ENCODE results near the gene DHX34. TPM values are rescaled to one million over a fixed set of nuclear protein-coding genes. Genes with fewer than 3 reads are reported as not detected.
"Not testable (repeated sequence)": the region's sequence is repeated elsewhere in the genome, so short reads cannot be mapped to it uniquely, and the experiment has no call there.

DHX34 gene, protein sequence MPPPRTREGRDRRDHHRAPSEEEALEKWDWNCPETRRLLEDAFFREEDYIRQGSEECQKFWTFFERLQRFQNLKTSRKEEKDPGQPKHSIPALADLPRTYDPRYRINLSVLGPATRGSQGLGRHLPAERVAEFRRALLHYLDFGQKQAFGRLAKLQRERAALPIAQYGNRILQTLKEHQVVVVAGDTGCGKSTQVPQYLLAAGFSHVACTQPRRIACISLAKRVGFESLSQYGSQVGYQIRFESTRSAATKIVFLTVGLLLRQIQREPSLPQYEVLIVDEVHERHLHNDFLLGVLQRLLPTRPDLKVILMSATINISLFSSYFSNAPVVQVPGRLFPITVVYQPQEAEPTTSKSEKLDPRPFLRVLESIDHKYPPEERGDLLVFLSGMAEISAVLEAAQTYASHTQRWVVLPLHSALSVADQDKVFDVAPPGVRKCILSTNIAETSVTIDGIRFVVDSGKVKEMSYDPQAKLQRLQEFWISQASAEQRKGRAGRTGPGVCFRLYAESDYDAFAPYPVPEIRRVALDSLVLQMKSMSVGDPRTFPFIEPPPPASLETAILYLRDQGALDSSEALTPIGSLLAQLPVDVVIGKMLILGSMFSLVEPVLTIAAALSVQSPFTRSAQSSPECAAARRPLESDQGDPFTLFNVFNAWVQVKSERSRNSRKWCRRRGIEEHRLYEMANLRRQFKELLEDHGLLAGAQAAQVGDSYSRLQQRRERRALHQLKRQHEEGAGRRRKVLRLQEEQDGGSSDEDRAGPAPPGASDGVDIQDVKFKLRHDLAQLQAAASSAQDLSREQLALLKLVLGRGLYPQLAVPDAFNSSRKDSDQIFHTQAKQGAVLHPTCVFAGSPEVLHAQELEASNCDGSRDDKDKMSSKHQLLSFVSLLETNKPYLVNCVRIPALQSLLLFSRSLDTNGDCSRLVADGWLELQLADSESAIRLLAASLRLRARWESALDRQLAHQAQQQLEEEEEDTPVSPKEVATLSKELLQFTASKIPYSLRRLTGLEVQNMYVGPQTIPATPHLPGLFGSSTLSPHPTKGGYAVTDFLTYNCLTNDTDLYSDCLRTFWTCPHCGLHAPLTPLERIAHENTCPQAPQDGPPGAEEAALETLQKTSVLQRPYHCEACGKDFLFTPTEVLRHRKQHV
- 8.3 and 8.7 TPM in 2 replicates for total RNA-seq (2014; rRNA removed; shearing (Covaris generic))

DNA sequence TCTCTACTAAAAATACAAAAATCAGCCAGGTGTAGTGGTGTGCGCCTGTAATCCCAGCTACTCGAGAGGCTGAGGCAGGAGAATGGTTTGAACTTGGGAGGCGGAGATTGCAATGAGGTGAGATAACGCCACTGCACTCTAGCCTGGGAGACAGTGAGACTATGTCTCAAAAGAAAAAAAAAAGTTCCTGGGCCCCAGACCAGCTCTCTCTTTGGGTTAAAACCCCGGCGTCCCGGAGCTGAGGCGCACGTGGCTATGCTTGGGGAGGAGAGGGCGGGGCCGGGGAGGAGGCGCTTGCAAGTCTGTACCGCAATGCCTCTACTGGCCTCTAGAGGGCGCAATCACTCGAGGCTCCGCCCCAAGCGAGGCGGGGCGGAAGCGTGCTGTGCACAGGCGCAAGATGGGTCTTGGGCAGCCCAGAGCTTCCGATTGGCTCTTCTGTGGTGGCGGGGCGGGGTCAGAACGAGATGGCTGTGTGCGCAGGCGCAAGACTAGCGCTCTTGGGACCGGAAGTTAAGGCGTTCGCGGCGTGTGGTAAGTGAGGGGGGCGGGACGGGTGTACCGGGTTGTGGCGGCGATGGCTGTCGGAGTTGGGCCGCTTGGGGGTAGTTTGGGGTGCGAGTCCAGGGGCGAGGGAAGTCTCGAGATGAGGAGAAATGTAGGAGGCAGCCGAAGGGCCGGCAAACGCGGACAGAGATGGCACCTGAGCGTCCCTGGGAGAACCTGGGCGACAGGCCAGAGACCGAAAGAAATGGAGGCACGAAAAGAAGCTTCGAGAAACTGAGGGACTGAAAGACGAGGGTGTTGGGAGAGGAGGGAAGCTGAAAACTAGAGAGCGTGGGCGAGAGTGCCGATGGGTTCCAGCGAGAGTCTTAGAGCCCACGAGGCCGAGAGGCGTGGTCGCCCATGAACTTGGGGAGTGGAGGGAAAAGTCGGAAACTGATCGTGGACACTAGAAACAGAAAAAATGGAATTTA, at the start of gene DHX34:
Gene DHX34, plus strand, starts transcription at position 497 of the 977 bp plus-strand sequence. CDS start 3,716 bp downstream, outside the sequence.
- peak; percentile 98 for DNase-seq (ENCODE audit: low read depth)

DNA sequence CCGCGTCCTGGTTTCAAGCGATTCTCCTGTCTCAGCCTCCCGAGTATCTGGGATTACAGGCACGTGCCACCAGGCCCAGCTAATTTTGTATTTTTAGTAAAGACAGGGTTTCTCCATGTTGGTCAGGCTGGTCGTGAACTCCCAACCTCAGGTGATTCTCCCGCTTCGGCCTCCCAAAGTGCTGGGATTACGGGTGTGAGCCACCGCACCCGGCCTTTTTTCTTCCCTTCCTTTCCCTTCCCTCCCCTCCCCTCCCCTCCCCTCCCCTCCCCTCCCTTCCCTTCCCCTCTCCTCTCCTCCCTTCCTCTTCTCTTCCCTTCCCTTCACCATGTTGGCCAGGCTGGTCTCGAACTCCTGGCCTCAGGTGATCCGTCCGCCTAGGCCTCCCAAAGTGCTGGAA, 48.2 kb upstream of the DHX34 start:
- not testable (repeated sequence) for DNase-seq (ENCODE audit: low read depth)

DNA sequence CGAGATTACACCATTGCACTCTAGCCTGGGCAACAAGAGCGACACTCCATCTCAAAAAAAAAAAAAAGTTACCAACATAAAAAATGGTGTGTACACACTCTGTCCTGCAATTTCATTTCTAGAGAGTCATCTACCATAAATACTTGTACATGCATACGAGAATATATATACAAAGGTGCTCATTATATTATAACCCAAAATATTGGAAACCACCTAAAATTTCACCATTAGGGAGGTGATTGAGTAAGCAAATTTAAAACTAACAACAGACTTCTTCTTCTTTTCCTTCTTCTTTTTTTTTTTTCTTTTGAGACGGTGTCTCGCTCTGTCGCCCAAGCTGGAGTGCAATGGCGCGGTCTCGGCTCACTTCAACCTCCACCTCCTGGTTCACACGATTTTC, 46.9 kb upstream of the DHX34 start:
- DNase-seq (ENCODE audit: low read depth), result no peak

DNA sequence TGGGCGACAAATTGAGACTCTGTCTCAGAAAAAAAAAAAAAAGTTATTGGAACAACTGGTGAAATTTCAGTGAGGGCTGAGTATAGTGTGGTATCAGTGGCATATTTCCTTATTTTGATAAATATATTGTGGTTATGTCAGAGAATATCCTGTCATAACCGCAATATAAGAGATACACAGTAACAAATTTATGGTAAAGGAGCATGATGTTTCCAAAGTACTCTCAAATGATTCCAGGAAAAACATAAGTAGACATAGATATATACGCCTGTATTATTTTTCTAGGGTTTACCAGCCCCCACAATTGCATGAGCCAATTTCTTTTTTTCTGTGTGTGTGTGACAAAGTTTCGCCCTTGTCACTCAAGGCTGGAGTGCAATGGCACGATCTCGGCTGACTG, 45.1 kb upstream of the DHX34 start:
- DNase-seq (ENCODE audit: low read depth), result no peak

DNA sequence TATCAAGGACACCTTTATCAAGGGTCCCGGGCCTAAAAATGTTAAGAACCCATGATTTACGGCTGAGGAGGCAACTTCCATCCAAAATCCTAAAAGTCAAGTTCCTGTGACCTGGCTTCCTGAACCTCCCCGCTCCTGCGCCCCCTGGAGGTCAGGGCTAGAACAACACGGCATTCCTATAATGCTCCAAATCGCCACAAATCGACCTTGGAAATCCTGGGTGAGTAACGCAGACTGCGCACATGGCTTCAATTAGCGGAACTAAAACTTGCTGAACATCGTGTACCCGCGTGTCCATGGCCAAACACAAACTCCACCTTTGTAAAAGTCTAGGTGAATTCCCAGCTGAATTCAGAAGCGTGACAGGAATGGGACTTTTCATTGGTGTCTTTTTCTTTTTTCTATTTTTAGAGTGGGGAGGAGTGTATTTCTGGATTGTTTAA, 43.8 kb upstream of the DHX34 start:
- peak; percentile 88 for DNase-seq (ENCODE audit: low read depth)

DNA sequence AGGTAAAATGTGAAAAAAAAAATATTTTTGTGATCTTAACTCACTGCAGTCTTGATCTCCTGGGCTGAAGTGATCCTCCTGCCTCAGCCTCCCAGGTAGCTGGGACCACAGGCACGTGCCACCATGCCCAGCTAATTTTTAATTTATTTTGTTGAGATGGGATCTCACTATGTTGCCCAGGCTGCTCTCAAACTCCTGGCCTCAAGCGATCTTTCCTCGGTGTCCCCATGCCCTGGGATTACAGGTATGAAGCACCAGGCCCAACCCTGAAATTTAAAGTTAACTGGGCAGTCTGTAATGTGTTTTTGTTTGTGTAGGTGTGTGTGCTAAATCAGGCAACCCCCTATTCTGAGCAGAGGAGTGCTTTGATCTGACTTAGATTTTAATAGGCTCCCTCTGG, 42.8 kb upstream of the DHX34 start:
- DNase-seq (ENCODE audit: low read depth), result no peak

DNA sequence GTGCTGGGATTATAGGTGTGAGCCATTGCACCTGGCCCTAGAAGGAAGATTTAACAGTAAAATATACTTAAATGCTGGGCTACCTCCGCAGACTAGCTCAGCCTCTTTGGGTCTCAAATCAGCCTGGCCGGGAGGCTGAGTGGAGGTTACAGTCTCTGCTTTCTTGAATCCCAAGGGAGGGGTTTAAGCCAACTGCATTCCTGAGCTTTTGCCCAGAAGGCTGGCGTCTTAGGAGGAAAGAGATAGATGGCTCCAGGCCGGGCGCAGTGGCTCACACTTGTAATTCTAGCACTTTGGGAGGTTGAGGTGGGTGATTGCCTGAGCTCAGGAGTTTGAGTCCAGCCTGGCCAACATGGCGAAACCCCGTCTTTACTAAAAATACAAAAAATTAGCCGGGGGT, 40.1 kb upstream of the DHX34 start:
- DNase-seq (ENCODE audit: low read depth), result no peak

DNA sequence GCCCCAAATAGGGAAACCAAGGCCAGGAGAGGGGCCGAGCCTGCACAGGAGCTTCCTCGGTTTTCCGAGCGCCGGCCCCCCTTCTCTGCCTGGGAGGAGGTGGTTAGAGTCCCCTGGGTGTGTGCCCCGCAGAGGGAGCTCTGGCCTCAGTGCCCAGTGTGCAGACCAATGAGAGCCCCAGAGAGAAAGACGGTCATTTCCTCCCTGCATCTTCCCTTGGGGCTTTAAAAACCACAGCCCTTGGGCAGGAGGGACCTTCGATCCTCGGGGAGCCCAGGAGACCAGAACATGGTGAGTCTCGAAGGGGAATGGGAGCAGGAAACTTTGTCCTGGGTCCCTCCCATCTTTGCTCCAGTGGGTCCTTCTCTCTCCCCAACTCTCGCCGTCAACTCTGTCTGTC, 39.5 kb upstream of the DHX34 start, which contains the start of gene C5AR1:
Gene C5AR1, plus strand, starts transcription at position 254 of the 400 bp plus-strand sequence. Its CDS starts 35 bp downstream, at position 289.
- DNase-seq (ENCODE audit: low read depth), result peak; percentile 27

DNA sequence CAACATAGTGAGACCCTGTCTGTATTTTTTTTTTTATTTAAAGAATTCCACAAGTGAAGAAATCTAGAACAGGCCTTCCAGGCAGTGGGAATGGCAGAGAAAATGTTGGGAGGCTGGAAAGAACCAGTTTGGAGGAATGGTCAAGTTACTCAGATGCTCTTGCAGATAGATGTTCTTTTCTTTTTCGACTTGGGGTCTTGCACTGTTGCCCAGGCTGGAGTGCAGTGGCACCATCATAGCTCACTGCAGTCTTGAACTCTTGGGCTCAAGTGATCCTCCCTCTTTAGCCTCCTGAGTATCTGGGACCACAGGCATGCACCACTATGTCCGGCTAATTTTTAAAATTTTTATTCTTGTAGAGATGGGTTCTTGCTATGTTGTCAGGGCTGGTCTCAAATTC, 38.8 kb upstream of the DHX34 start:
- DNase-seq (ENCODE audit: low read depth), result no peak

DNA sequence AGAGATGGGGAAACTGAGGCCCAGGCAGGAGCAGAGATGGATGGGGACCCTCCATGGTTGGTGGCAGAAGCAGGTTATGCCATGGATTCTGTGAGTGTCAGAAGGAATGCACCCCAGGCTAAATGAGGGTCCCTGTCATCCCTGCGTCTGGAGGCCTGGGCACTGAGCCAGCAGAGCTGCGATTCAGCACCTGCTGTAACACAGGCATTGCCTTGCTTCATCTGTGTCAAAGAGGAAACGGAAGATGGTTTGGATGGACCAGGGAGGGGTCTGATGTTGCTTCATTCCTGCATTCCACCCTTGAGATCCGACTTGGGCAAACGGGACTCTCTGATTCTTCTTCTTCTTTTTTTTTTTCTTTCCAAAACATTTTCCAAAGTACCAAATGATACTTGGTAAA, 38.3 kb upstream of the DHX34 start:
- DNase-seq (ENCODE audit: low read depth), result peak; percentile 35

DNA sequence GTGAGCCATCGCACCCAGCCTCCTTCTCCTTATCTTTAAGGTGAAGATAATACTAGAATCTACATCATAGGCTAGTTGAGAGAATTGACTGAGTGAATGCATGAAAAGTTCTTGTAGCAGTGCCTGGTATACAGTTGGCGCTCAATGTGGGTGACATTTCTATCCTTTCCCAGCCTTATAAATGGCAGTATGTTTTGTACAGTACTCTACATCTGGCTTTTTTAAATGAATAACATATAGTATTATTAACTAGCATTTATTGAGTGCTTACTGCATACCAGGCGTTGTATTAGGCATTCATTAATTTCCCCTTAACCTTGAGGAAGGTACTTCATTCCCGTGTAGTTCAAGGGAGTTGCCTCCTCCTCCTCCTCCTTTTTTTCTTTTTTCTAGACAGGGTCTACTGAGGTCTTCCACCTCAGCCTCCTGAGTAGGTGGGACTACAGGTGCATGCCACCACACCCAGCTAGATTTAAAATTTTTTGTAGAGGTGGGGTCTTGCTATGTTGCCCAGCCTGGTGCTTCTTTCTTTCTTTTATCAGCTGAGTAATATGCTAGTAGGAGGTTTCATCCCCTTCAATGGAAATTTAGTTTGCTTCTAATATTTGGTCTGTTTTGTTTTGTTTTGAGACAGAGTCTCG, 36.6 kb upstream of the DHX34 start:
- no peak for DNase-seq (ENCODE audit: low read depth)

DNA sequence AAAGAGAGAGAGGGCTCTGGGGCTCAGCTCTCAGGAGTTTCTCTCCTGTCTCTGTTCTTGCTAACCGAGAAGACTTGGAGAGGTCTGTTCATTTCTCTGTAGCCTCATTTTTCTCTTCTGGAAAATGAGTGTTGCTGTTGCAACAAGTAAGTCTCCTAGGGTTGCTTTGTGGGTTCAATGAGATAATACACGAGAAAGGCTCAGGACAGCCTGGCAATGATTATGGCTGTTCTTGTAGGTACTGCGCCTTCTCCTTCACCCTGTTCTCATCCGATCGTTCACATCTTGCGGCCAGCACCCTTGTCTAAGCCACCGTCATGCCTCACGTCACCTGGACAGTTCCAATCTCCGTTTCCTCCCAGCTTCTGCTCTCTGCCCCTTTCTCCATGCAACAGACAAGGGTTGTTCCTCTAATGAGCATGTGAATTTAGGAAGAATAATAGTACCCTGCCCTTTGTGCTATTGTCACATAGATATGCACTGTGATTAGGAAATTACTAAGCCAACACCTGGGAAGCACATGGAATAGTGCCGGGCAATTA, 35.3 kb upstream of the DHX34 start:
- DNase-seq (ENCODE audit: low read depth), result no peak

DNA sequence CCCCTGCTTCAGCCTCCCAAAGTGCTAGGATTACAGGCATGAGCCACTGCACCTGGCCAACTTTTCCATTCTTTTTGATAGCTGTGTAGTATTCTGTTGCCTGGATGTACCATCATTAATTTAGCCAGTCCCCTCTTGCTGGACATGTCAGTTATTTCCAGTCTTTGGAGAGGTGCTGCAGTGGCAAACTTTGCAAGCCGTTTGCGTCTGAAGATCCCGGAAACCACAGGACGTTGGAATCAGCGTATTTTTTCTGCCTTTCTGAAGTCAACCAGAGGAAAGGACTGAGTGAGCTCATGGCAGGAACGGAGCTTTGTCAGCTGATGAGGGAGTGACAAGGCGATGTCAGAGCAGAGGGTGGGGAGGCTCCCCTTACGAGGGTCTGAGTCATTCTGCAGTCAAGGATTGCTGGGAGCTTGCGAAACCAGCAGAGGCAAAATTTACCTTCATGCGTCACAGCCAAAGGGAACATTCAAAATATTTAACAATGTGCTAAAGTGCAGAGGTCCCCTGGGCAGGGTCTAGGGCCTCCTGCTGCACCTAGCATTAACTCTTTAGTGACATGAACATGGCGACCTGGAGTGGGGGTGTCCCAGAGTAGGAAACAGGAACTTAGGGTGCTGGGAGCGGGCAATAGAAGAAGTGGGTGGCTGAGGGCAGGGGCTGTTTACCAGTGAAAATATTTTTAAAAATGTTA, 33.8 kb upstream of the DHX34 start:
- DNase-seq (ENCODE audit: low read depth), result peak; percentile 91

DNA sequence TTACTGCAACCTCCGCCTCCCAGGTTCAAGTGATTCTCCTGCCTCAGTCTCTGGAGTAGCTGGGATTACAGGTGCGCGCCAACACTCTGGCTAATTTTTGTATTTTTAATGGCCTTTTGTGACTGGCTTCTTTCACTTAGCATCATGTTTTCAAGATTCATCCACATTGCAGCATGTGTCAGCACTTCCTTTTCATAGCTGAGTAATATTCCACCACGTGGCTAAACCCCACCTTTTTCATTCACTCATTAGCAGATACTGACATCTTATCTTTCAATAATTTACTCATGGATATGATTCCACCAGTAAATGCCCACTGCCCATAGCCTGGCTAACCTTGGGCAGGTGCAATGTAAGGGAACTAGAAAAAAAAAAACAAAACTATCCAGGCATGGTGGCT, 32.6 kb upstream of the DHX34 start:
- no peak for DNase-seq (ENCODE audit: low read depth)

DNA sequence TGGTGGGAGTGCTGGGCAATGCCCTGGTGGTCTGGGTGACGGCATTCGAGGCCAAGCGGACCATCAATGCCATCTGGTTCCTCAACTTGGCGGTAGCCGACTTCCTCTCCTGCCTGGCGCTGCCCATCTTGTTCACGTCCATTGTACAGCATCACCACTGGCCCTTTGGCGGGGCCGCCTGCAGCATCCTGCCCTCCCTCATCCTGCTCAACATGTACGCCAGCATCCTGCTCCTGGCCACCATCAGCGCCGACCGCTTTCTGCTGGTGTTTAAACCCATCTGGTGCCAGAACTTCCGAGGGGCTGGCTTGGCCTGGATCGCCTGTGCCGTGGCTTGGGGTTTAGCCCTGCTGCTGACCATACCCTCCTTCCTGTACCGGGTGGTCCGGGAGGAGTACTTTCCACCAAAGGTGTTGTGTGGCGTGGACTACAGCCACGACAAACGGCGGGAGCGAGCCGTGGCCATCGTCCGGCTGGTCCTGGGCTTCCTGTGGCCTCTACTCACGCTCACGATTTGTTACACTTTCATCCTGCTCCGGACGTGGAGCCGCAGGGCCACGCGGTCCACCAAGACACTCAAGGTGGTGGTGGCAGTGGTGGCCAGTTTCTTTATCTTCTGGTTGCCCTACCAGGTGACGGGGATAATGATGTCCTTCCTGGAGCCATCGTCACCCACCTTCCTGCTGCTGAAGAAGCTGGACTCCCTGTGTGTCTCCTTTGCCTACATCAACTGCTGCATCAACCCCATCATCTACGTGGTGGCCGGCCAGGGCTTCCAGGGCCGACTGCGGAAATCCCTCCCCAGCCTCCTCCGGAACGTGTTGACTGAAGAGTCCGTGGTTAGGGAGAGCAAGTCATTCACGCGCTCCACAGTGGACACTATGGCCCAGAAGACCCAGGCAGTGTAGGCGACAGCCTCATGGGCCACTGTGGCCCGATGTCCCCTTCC, 28.9 kb upstream of the DHX34 start:
- no peak for DNase-seq (ENCODE audit: low read depth)

DNA sequence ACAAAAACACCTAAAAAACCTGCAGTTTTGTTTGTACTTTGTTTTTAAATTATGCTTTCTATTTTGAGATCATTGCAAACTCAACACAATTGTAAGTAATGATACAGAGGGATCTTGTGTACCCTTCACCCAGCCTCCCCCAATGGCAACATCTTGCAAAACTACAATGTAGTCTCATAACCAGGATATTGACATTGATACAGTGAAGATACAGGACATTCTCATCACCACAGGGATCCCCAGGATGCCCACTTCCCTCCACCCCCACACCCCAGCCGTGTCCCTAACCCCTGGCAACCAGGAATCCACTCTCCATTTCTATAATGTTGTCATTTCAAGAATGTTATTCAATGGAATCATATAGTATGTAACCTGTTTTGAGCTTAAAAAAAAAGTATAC, 27.5 kb upstream of the DHX34 start:
- DNase-seq (ENCODE audit: low read depth), result no peak

DNA sequence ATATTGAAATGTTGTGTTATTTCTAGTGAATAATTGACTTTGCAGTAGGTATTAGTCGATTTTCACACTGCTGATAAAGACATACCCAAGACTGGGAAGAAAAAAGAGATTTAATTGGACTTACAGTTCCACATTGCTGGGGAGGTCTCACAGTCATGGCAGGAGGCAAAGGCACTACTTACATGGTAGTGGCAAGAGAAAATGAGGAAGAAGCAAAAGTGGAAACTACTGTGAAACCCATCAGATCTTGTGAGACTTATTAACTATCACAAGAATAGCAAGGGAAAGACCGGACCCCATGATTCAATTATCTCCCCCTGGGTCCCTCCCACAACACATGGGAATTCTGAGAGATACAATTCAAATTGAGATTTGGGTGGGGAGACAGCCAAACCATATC, 27.1 kb upstream of the DHX34 start:
- DNase-seq (ENCODE audit: low read depth), result no peak

DNA sequence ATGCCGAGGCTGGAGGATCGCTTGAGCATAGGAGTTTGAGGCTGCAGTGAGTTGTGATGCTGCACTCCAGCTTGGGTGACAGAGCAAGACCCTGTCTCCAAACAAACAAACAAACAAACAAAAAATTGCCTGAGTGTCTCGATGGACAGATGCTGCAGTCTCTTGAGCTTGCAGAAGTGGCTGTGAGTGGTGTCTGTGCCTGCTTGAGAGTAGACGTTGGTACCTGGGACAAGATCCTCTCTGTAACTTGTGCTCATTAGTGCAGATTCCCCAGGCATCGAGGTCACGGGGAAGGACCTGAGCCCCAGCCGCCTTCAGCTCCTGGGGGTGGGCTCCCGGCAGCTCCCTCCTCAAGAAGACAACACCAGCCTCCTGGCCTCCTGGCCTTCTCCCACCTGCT, 25.7 kb upstream of the DHX34 start:
- no peak for DNase-seq (ENCODE audit: low read depth)

All from RPMI7951 (cell line).